ENCODE measurements around the gene CLDN24.
"Not testable (repeated sequence)": the region's sequence is repeated elsewhere in the genome, so short reads cannot be mapped to it uniquely, and the experiment has no call there.

CLDN24 gene

GRCh38 chr4:183330841-183331240, 8.6 kb upstream of the CLDN24 start:
- TF ChIP-seq, protein P1, sequence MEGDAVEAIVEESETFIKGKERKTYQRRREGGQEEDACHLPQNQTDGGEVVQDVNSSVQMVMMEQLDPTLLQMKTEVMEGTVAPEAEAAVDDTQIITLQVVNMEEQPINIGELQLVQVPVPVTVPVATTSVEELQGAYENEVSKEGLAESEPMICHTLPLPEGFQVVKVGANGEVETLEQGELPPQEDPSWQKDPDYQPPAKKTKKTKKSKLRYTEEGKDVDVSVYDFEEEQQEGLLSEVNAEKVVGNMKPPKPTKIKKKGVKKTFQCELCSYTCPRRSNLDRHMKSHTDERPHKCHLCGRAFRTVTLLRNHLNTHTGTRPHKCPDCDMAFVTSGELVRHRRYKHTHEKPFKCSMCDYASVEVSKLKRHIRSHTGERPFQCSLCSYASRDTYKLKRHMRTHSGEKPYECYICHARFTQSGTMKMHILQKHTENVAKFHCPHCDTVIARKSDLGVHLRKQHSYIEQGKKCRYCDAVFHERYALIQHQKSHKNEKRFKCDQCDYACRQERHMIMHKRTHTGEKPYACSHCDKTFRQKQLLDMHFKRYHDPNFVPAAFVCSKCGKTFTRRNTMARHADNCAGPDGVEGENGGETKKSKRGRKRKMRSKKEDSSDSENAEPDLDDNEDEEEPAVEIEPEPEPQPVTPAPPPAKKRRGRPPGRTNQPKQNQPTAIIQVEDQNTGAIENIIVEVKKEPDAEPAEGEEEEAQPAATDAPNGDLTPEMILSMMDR (IDR thresholded peaks at IDR 0.05; ENCODE audit: low read depth, low read length), result no peak
- H3K9me3 ChIP-seq (ENCODE audit: severe bottlenecking), result peaks cover 7% of the 10 kb centered on the region
- no peaks in the 10 kb centered on the region for H3K36me3 ChIP-seq

GRCh38 chr4:183329954-183330742, 7.9 kb upstream of the CLDN24 start:
- DNase-seq, result no peak
- no peaks in the 10 kb centered on the region for H3K36me3 ChIP-seq
- no peak overlapping the region for H3K27ac ChIP-seq
- TF ChIP-seq, protein P1 (IDR thresholded peaks at IDR 0.05; ENCODE audit: low read depth, low read length), result no peak
- no peaks in the 10 kb centered on the region for H3K27me3 ChIP-seq (ENCODE audit: insufficient read depth, low read depth, severe bottlenecking)
- peaks cover 7% of the 10 kb centered on the region for H3K9me3 ChIP-seq (ENCODE audit: severe bottlenecking)
- H3K4me3 ChIP-seq (ENCODE audit: low read depth, low read length), result no peak overlapping the region

More at GRCh38 chr4:183330841-183331240, 8.6 kb upstream of the CLDN24 start:
- DNase-seq, result no peak
- Histone ChIP-seq H3K4me3 (ENCODE audit: low read depth, low read length) (no peak overlapping the region), H3K27me3 (ENCODE audit: insufficient read depth, low read depth, severe bottlenecking) (no peaks in the 10 kb centered on the region), H3K27ac (no peak overlapping the region)

DNA sequence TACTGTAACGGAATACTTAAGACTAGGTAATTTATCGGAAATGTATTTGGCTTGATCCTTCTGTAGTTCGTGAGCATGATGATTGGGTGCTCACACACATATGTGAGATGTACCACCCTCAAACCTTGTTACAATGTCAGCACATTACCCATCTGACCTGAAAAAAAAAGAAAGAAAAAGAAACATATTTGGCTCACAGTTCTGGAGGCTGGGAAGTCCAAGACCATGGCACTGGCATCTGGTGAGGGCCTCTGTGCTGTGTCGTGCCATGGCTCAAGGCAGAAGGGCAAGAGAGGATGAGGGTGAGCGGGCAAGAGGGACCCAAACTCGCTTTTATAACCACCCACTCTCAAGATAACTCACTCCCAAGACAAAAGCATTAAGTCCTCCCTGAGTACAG, 7.0 kb upstream of the CLDN24 start:
- TF ChIP-seq, protein P1 (IDR thresholded peaks at IDR 0.05; ENCODE audit: low read depth, low read length), result no peak
- no peak overlapping the region for H3K27ac ChIP-seq
- no peaks in the 10 kb centered on the region for H3K36me3 ChIP-seq
- no peak overlapping the region for H3K4me3 ChIP-seq (ENCODE audit: low read depth, low read length)
- DNase-seq, result no peak
- H3K9me3 ChIP-seq (ENCODE audit: severe bottlenecking), result peaks cover 7% of the 10 kb centered on the region
- H3K27me3 ChIP-seq (ENCODE audit: insufficient read depth, low read depth, severe bottlenecking), result no peaks in the 10 kb centered on the region

GRCh38 chr4:183328832-183329231, 6.6 kb upstream of the CLDN24 start:
- no peak overlapping the region for H3K27ac ChIP-seq
- peaks cover 7% of the 10 kb centered on the region for H3K9me3 ChIP-seq (ENCODE audit: severe bottlenecking)
- TF ChIP-seq, protein P1 (IDR thresholded peaks at IDR 0.05; ENCODE audit: low read depth, low read length), result no peak
- DNase-seq, result no peak
- H3K27me3 ChIP-seq (ENCODE audit: insufficient read depth, low read depth, severe bottlenecking), result no peaks in the 10 kb centered on the region
- no peak overlapping the region for H3K4me3 ChIP-seq (ENCODE audit: low read depth, low read length)
- no peaks in the 10 kb centered on the region for H3K36me3 ChIP-seq

GRCh38 chr4:183327827-183328226, 5.6 kb upstream of the CLDN24 start:
- TF ChIP-seq, protein P1 (IDR thresholded peaks at IDR 0.05; ENCODE audit: low read depth, low read length), result no peak
- Histone ChIP-seq H3K9me3 (ENCODE audit: severe bottlenecking) (peaks cover 7% of the 10 kb centered on the region), H3K4me3 (ENCODE audit: low read depth, low read length) (no peak overlapping the region), H3K36me3 (no peaks in the 10 kb centered on the region), H3K27ac (no peak overlapping the region), H3K27me3 (ENCODE audit: insufficient read depth, low read depth, severe bottlenecking) (no peaks in the 10 kb centered on the region)
- no peak for DNase-seq

- no peak for DNase-seq
- H3K36me3 ChIP-seq, result no peaks in the 10 kb centered on the region
- H3K27me3 ChIP-seq (ENCODE audit: insufficient read depth, low read depth, severe bottlenecking), result no peaks in the 10 kb centered on the region
- no peak overlapping the region for H3K4me3 ChIP-seq (ENCODE audit: low read depth, low read length)
- TF ChIP-seq, protein P1 (IDR thresholded peaks at IDR 0.05; ENCODE audit: low read depth, low read length), result no peak
- H3K9me3 ChIP-seq (ENCODE audit: severe bottlenecking), result peaks cover 7% of the 10 kb centered on the region
- no peak overlapping the region for H3K27ac ChIP-seq
Measured at GRCh38 chr4:183326853-183327252, 4.6 kb upstream of the CLDN24 start.

DNA sequence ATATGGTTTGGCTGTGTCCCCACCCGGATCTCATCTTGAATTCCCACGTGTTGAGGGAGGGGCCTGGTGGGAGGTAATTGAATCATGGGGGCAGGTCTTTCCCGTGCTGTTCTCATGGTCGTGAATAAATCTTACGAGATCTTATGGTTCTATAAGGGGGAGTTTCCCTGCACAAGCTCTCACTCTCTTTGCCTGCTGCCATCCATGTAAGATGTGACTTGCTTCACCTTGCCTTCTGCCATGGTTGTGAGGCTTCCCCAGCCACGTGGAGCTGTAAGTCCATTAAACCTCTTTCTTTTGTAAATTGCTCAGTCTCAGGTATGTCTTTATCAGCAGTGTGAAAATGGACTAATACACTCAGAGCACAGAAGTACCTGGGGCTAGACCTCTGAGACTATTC, 4.2 kb upstream of the CLDN24 start:
- H3K27me3 ChIP-seq (ENCODE audit: insufficient read depth, low read depth, severe bottlenecking); H3K4me3 ChIP-seq (ENCODE audit: low read depth, low read length); DNase-seq; H3K27ac ChIP-seq; H3K36me3 ChIP-seq; H3K9me3 ChIP-seq (ENCODE audit: severe bottlenecking): not testable (repeated sequence)

All from WERI-Rb-1 (cell line).